GM12801 (cell line): ENCODE measurements around the gene RCC1.

Source experiments
- TF ChIP-seq, protein P1 (sequence below): IDR thresholded peaks from one replicate; pipeline ENCODE4 v1.5.1; 2011; ENCODE audit warnings: control low read depth; ENCODE audit not compliant: insufficient read length; ENCODE audit errors: extremely low read depth

The RCC1 gene, protein sequence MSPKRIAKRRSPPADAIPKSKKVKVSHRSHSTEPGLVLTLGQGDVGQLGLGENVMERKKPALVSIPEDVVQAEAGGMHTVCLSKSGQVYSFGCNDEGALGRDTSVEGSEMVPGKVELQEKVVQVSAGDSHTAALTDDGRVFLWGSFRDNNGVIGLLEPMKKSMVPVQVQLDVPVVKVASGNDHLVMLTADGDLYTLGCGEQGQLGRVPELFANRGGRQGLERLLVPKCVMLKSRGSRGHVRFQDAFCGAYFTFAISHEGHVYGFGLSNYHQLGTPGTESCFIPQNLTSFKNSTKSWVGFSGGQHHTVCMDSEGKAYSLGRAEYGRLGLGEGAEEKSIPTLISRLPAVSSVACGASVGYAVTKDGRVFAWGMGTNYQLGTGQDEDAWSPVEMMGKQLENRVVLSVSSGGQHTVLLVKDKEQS

DNA sequence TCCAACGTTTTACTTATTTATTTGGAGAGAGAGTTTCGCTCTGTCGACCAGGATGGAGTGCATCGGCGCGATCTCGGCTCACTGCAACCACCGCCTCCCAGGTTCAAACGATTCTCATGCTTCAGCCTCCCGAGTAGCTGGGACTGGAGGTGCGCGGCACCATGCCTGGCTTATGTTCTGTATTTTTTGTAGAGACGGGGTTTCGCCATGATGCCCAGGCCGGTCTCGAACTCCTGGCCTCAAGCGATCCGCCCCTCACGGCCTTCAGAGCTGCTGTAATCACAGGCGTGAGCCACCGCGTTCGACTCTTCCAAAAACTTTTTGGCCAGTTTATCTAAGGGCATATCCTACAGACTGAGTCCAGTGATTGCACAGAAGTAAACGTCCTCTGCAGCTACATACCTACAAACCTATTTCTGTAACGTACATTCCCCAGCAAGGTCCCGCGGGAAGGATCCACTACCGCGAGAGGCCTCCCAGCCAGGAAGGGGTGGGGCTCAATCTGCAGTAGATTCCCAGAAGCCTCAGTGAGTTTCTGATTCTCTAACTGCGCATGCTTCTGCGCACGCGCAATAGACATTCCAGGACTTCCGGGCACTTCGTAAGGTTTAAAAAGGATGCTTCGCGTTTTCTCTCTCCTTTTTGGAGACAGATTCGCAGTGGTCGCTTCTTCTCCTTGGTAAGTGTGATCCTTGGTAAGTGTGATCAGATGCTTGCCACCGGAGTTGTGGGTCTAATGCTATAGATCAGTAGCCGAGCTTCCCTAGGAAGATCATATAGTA lies at the start of gene RCC1:
RCC1 (plus strand) TSS at position 638 of the 782 bp plus-strand sequence. CDS start 23,824 bp downstream, outside the sequence.
- TF ChIP-seq, protein P1, sequence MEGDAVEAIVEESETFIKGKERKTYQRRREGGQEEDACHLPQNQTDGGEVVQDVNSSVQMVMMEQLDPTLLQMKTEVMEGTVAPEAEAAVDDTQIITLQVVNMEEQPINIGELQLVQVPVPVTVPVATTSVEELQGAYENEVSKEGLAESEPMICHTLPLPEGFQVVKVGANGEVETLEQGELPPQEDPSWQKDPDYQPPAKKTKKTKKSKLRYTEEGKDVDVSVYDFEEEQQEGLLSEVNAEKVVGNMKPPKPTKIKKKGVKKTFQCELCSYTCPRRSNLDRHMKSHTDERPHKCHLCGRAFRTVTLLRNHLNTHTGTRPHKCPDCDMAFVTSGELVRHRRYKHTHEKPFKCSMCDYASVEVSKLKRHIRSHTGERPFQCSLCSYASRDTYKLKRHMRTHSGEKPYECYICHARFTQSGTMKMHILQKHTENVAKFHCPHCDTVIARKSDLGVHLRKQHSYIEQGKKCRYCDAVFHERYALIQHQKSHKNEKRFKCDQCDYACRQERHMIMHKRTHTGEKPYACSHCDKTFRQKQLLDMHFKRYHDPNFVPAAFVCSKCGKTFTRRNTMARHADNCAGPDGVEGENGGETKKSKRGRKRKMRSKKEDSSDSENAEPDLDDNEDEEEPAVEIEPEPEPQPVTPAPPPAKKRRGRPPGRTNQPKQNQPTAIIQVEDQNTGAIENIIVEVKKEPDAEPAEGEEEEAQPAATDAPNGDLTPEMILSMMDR = no peak

DNA sequence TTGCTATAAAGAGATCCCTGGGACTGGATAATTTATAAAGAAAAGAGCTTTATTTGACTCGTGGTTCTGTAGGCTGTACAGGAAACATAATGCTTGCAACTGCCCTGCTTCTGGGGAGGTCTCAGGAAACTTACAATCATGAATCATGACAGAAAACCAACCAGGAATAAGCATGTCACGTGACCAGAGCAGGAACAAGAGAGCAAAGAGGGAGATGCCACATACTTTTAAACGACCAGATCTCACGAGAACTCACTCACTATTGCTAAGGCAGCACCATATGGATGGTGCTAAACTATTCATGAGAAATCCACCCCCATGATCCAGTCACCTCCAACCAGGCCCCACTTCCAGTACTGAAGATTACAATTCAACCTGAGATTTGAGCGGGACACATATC lies 49.8 kb upstream of the RCC1 start:
- TF ChIP-seq, protein P1 = no peak

DNA sequence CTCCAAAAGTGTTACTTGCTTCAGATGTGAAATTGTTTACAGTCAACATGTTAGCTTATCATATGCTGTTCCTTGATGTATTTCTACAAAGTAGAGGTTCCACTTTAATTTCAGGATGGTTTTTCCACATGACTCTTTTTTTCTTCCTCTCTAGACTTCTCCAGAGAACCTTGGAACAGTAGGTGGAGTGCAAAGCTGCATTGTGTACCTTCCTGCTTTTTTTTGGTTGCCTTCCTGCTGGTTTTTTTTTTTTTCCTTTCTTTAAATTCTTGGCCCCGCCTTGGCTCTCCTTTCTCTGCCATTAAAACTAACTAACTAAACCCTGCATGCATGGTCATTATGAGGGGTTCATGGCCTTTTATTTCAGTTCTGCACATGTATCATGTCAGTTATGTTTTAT lies 48.2 kb upstream of the RCC1 start:
- TF ChIP-seq, protein P1 = no peak

DNA sequence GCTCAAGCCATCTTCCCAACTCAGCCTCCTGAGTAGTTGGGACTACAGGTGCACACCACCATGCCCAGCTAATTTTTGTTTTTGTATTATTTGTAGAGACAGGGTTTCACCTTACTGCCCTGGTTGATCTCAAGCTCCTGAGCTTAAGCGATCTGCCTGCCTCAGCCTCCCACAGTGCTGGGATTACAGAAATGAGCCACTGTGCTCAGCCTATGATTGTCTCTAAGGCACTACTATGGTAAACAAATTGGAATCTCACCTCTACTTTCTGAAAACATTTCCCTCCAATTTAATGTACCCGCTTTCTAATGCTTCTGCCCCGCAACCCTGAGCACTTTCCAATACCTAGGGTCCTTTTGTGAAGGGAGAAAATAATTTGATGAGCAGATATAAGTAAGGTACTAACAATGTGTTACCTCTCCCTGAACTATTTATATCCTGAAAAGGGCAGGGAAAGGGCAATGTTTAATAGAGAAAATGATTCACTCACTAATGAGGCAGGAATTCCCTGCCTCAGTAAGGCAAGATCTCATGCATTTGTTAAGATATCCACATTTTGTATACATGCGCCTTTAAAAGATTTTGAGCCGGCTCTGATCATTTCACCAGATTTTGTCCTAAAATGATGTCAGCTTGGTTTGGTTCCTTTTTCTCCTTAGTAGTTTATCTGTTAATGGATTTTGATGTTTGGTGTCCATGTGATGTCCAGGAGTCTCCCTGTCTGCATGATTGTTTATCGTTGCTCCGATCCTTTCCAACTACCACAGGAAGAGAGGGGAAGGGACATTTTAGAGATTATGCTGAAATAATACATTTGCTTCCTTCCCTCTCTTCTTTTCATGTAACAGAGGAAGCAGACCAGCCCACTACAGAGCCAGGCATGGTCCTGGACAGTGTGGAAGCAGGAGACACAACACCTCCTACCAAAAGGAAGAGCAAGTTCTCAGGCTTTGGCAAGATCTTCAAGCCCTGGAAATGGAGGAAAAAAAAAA lies 47.3 kb upstream of the RCC1 start:
- TF ChIP-seq, protein P1 = no peak

DNA sequence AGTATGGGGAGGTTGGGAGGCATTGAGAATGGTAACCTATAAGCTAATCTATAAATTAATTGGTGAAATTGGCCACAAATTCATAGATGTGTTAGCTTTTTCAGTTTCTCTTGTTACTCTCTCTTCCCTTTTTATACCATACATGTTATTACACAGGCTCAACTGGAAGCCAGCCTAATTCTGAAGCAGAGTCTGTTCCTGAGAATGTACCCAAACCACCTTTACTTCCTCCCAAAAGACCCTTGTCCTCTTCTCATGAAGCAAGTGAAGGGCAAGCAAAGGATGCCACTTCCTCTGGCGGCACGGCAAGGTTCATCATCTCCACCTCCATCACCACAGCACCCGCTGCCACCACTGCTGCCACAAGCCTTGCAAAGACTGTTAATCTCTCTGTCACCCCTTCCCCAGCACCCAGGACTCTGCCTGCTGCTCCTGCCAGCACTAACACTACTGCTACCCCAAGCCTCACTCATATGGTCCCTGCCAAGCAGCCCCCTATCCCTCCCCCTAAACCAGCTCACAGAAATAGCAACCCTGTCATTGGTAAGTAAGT lies 39.5 kb upstream of the RCC1 start:
- TF ChIP-seq, protein P1 = no peak

DNA sequence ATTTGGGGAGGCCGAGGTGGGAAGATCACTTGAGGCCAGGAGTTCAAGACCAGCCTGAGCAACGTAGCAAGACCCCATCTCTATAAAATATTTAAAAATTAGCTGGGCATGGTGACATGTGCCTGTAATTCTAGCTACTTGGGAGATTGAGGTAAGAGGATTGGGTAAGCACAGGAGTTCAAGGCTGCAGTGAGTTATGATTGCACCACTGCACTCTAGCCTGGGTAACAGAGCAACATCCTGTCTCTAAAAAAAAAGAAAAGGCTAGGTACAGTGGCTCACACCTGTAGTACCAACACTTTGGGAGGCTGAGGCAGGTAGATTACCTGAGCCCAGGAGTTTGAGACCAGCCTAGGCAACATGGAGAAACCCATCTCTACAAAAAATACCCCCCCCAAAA lies 35.7 kb upstream of the RCC1 start:
- TF ChIP-seq, protein P1 = no peak

DNA sequence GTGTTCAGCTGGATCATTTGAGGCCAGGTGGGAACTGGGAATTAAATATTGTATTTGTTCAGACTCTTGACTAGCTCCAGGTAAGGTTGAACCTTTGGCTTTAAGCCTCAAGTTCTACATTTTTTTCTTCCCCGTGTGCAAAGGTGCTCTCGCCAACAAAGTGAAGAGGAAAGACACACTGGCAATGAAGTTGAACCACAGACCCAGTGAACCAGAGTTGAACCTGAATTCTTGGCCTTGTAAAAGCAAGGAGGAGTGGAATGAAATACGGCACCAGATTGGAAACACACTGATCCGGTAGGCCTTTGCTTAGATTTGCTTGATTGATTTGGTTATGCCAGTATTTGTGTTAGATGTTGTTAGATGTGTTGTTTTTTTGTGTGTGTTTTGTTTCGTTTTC lies 25.5 kb upstream of the RCC1 start:
- TF ChIP-seq, protein P1 = no peak
